ENCODE results near the gene SEC31A.
A peak's percentile ranks its signal among the peaks of the same experiment; 100 is the strongest.
"Not testable (repeated sequence)": the region's sequence is repeated elsewhere in the genome, so short reads cannot be mapped to it uniquely, and the experiment has no call there.

SEC31A gene

GRCh38 chr4:82848706-82849105, 42.2 kb downstream of the SEC31A start:
- no peak for DNase-seq (ENCODE audit: low spot score)

GRCh38 chr4:82842593-82842992, 48.4 kb downstream of the SEC31A start:
- DNase-seq (ENCODE audit: low spot score) = no peak

GRCh38 chr4:82839624-82840023, 51.3 kb downstream of the SEC31A start:
- peak; percentile 13 for DNase-seq (ENCODE audit: low spot score)

- DNase-seq (ENCODE audit: low spot score) = peak; percentile 73
Measured at GRCh38 chr4:82833696-82834313, 57.1 kb downstream of the SEC31A start.

- DNase-seq (ENCODE audit: low spot score) = not testable (repeated sequence)
Measured at GRCh38 chr4:82833060-82833459, 57.9 kb downstream of the SEC31A start.

GRCh38 chr4:82825425-82825824, 65.5 kb downstream of the SEC31A start:
- DNase-seq (ENCODE audit: low spot score) = no peak

GRCh38 chr4:82823062-82823461, 67.9 kb downstream of the SEC31A start:
- DNase-seq (ENCODE audit: low spot score) = no peak

GRCh38 chr4:82820689-82821088, 70.3 kb downstream of the SEC31A start:
- no peak for DNase-seq (ENCODE audit: low spot score)

- DNase-seq (ENCODE audit: low spot score) = no peak
Measured at GRCh38 chr4:82818664-82819662, 72.0 kb downstream of the SEC31A start.

- not testable (repeated sequence) for DNase-seq (ENCODE audit: low spot score)
Measured at GRCh38 chr4:82816874-82817273, 74.1 kb downstream of the SEC31A start.

GRCh38 chr4:82814034-82814433, 76.9 kb downstream of the SEC31A start:
- no peak for DNase-seq (ENCODE audit: low spot score)

GRCh38 chr4:82811838-82812341, 79.1 kb downstream of the SEC31A start:
- no peak for DNase-seq (ENCODE audit: low spot score)

GRCh38 chr4:82811392-82811791, 79.6 kb downstream of the SEC31A start:
- no peak for DNase-seq (ENCODE audit: low spot score)

GRCh38 chr4:82810176-82810575, 80.8 kb downstream of the SEC31A start:
- no peak for DNase-seq (ENCODE audit: low spot score)

GRCh38 chr4:82809619-82810018, 81.3 kb downstream of the SEC31A start:
- no peak for DNase-seq (ENCODE audit: low spot score)

GRCh38 chr4:82803746-82804145, 87.2 kb downstream of the SEC31A start:
- DNase-seq (ENCODE audit: low spot score) = no peak

GRCh38 chr4:82802911-82803310, 88.0 kb downstream of the SEC31A start:
- no peak for DNase-seq (ENCODE audit: low spot score)

- DNase-seq (ENCODE audit: low spot score) = no peak
Measured at GRCh38 chr4:82801910-82802521, 88.9 kb downstream of the SEC31A start.

GRCh38 chr4:82799006-82799881, 91.7 kb downstream of the SEC31A start:
- no peak for DNase-seq (ENCODE audit: low spot score)

- peak; percentile 25 for DNase-seq (ENCODE audit: low spot score)
Measured at GRCh38 chr4:82798168-82799005, 92.6 kb downstream of the SEC31A start, which contains the start of gene SCD5. Gene SCD5 (minus strand): TSS chr4:82798796. CDS start chr4:82798537, 259 bp downstream.

All from kidney capillary endothelial cell (primary cell).